Endothelial cell of umbilical vein (primary cell): ENCODE results near the gene EGR1. TPM values are rescaled to one million over a fixed set of nuclear protein-coding genes. Genes with fewer than 3 reads are reported as not detected.

ENCODE experiments used
- BruUV-seq: library from RNA; stranded (reverse); fragments of 400-500 nt; replicated peaks from 2 replicates; lab custom pipeline; 2021; lab: Mats Ljungman, UMichigan
- CTCF ChIA-PET: fragments of 300-600, 350-600 bp; sonication (Branson Sonifier 250); formaldehyde crosslinking; loops from one replicate; lab custom pipeline; 2021; ENCODE audit warnings: antibody characterized with exemption, inconsistent platforms; lab: Charles Lee
- POLR2A ChIA-PET: fragments of 300-600, 350-600 bp; sonication (Branson Sonifier 250); formaldehyde crosslinking; loops from one replicate; lab custom pipeline; 2021; ENCODE audit warnings: antibody characterized with exemption, inconsistent platforms; lab: Charles Lee
- DNase-seq: peaks from one replicate; pipeline ENCODE4 v3.0.0-alpha.2; 2011; ENCODE audit warnings: low read depth, low spot score
- FAIRE-seq: peaks from 2 replicates; lab custom pipeline; 2011; peaks lifted over from hg19 to GRCh38; lab: Jason Lieb, UNC
- H2AFZ ChIP-seq: 2 replicates; pipeline ENCODE4 v1.6.0; 2012; ENCODE audit warnings: low read depth, low read length, control low read depth, inconsistent platforms
- H3K27ac ChIP-seq: 2 replicates; pipeline ENCODE4 v1.5.1; 2011; ENCODE audit warnings: low read depth, mild to moderate bottlenecking, control low read depth, low read length, moderate library complexity; ENCODE audit not compliant: insufficient read depth
- H3K27me3 ChIP-seq, 2 experiments: 2 replicates each; pipeline versions ENCODE4 v1.6.0 to v1.6.1; 2011; ENCODE audit warnings: low read length in 2 of 2, mixed read lengths in 1 of 2; ENCODE audit not compliant: control insufficient read depth in 2 of 2, insufficient read depth in 2 of 2
- H3K36me3 ChIP-seq, 2 experiments: 2 replicates in 1 of 2; 3 replicates in 1 of 2; pipeline ENCODE4 v1.5.1; 2011; ENCODE audit warnings: low read length in 2 of 2, mild to moderate bottlenecking in 1 of 2, moderate library complexity in 1 of 2; ENCODE audit not compliant: control insufficient read depth in 2 of 2, insufficient read depth in 2 of 2; ENCODE audit errors: extremely low read depth in 1 of 2
- H3K4me1 ChIP-seq: 3 replicates; pipeline ENCODE4 v1.5.1; 2011; ENCODE audit warnings: mild to moderate bottlenecking, low read length; ENCODE audit not compliant: control insufficient read depth, insufficient read depth; ENCODE audit errors: extremely low read depth
- H3K4me2 ChIP-seq: 2 replicates; pipeline ENCODE4 v1.6.1; 2011; ENCODE audit warnings: low read length, control low read depth, mixed read lengths; ENCODE audit not compliant: insufficient read depth
- H3K4me3 ChIP-seq, 3 experiments: fragments of 200-600 bp in 1 of 3; sonication (generic), shearing (Covaris generic) in 1 of 3; replicated peaks in 1 of 3; 2 replicates each; pipeline ENCODE4 v1.5.1; 2011 to 2016; ENCODE audit warnings: control low read depth in 3 of 3, low read length in 3 of 3, mild to moderate bottlenecking in 2 of 3, inconsistent platforms in 1 of 3, low read depth in 1 of 3, moderate library complexity in 1 of 3; ENCODE audit not compliant: insufficient read depth in 1 of 3
- H3K79me2 ChIP-seq: 2 replicates; pipeline ENCODE4 v1.6.0; 2012; ENCODE audit warnings: low read length, inconsistent platforms; ENCODE audit not compliant: control insufficient read depth, insufficient read depth
- H3K9ac ChIP-seq: replicated peaks from 2 replicates; pipeline ENCODE3; 2011; ENCODE audit warnings: low read length, control low read depth; ENCODE audit not compliant: insufficient read depth; ENCODE audit errors: extremely low read depth
- H3K9me1 ChIP-seq: replicated peaks from 3 replicates; pipeline ENCODE4 v1.6.0; 2011; ENCODE audit warnings: mild to moderate bottlenecking, low read length; ENCODE audit not compliant: control insufficient read depth, insufficient read depth; ENCODE audit errors: extremely low read depth
- H3K9me3 ChIP-seq: replicated peaks from 2 replicates; pipeline ENCODE4 v1.5.1; 2012; ENCODE audit warnings: low read length, inconsistent platforms; ENCODE audit not compliant: control insufficient read depth, insufficient read depth
- H4K20me1 ChIP-seq: replicated peaks from 2 replicates; pipeline ENCODE3; 2011; ENCODE audit warnings: mild to moderate bottlenecking, low read length; ENCODE audit not compliant: control insufficient read depth, insufficient read depth; ENCODE audit errors: extremely low read depth
- EZH2 ChIP-seq: IDR thresholded peaks from 2 replicates; pipeline ENCODE4 v1.6.1; 2012; ENCODE audit warnings: borderline replicate concordance, low read depth, mild to moderate bottlenecking, moderate library complexity, low read length, inconsistent platforms; ENCODE audit not compliant: severe bottlenecking
- FOS ChIP-seq: IDR thresholded peaks from 2 replicates; pipeline ENCODE4 v1.6.1; 2011; ENCODE audit warnings: mild to moderate bottlenecking, low read length, moderate library complexity, borderline replicate concordance; ENCODE audit not compliant: insufficient read depth
- GATA2 ChIP-seq: IDR thresholded peaks from 2 replicates; pipeline ENCODE4 v1.7.0; 2011; ENCODE audit warnings: low read depth, mild to moderate bottlenecking, moderate library complexity, mixed read lengths, low read length; ENCODE audit not compliant: insufficient read length, insufficient read depth
- JUN ChIP-seq: IDR thresholded peaks from 2 replicates; pipeline ENCODE4 v1.6.1; 2011; ENCODE audit warnings: borderline replicate concordance, low read depth; ENCODE audit not compliant: insufficient read length, insufficient read depth
- MAX ChIP-seq: IDR thresholded peaks from 2 replicates; pipeline ENCODE4 v1.6.1; 2011; ENCODE audit not compliant: insufficient read depth, insufficient read length
- MYC ChIP-seq: IDR thresholded peaks from one replicate; pipeline ENCODE4 v1.6.1; 2011; ENCODE audit warnings: mild to moderate bottlenecking, low read depth, low read length
- POLR2A ChIP-seq: IDR thresholded peaks from 2 replicates; pipeline ENCODE4 v1.6.1; 2012; ENCODE audit warnings: low read depth, mild to moderate bottlenecking, control low read depth, low read length
- POLR2AphosphoS5 ChIP-seq: IDR thresholded peaks from 2 replicates; pipeline ENCODE4 v1.6.1; 2012; ENCODE audit warnings: low read depth, mild to moderate bottlenecking, control low read depth, low read length, moderate library complexity; ENCODE audit not compliant: insufficient read depth
- dilution Hi-C: fragments of 300-500 bp; cut with MboI; formaldehyde crosslinking; loops from one replicate; pipeline ENCODE4 v1.15.0; 2019; ENCODE audit warnings: low sequenced_read_pairs; ENCODE audit not compliant: extremely low pct_ligation_motif_present
- intact Hi-C: fragments of 100-400 bp; cut with micrococcal nuclease; formaldehyde crosslinking; loops from one replicate; pipeline ENCODE4 v1.10.0; 2022
- polyA plus RNA-seq, 4 experiments: library from polyadenylated mRNA; depleted of rRNA in 3 of 4; stranded (reverse) in 3 of 4; unstranded in 1 of 4; fragments of >200 nt; gene quantifications; 2 replicates each; pipeline versions ENCODE4 v1.2.1 to v1.2.3, GENCODE V29; 2011 to 2012; ENCODE audit warnings: missing spikeins in 1 of 4
- total RNA-seq: library from RNA; stranded (reverse); gene quantifications from 2 replicates; pipeline ENCODE4 v1.2.3, GENCODE V29; 2021
- TF ChIP-seq, protein P1 (sequence below), 2 donors: IDR thresholded peaks; 1 replicate in 1 of 2; 2 replicates in 1 of 2; pipeline ENCODE4 v1.5.1; 2011; ENCODE audit warnings: low read length in 2 of 2, mild to moderate bottlenecking in 2 of 2, moderate library complexity in 2 of 2, control low read depth in 1 of 2, inconsistent platforms in 1 of 2, low read depth in 1 of 2; ENCODE audit not compliant: insufficient read depth in 1 of 2; ENCODE audit errors: extremely low read depth in 1 of 2

EGR1 gene
- total and polyA plus RNA-seq, 2 donors (not counting 3 experiments of a cell fraction or from before 2014, with no cell fraction given), result 5.5 to 6.5 TPM

GRCh38 chr5:138448070-138448469, 17.2 kb upstream of the EGR1 start:
- H3K27ac ChIP-seq, result no peak overlapping the region
- H3K36me3 ChIP-seq, result no peaks in the 10 kb centered on the region
- H4K20me1 ChIP-seq, result no peaks in the 10 kb centered on the region
- no TSS peak for BruUV-seq
- H3K9me3 ChIP-seq, result no peaks in the 10 kb centered on the region
- no peaks in the 10 kb centered on the region for H3K27me3 ChIP-seq
- no peaks in the 10 kb centered on the region for H3K79me2 ChIP-seq
- FAIRE-seq (no peak), DNase-seq (no peak)
- CTCF ChIA-PET, result interaction anchor here (0.9 to 9.4 kb wide), 11 partner anchors 9 to 99 kb away, joined by 3 to 207 read pairs (median 6); partner anchors contain the start of genes EGR1 and REEP2
- intact Hi-C loops (no loop called here), dilution Hi-C loops (no loop called here)
- POLR2A ChIA-PET, result interaction anchor here (1.4 kb wide), 1 partner anchor 9 kb away, joined by 3 read pairs; the partner anchor contains the start of gene REEP2
- H2AFZ ChIP-seq, result no peak overlapping the region
- H3K4me1 ChIP-seq, result no peaks in the 10 kb centered on the region
- H3K4me2 ChIP-seq, result no peak overlapping the region
- TF ChIP-seq FOS (no peak), POLR2AphosphoS5 (no peak), EZH2 (no peak), MYC (no peak), JUN (no peak), POLR2A (no peak), GATA2 (no peak), MAX (no peak)
- TF ChIP-seq, protein P1, sequence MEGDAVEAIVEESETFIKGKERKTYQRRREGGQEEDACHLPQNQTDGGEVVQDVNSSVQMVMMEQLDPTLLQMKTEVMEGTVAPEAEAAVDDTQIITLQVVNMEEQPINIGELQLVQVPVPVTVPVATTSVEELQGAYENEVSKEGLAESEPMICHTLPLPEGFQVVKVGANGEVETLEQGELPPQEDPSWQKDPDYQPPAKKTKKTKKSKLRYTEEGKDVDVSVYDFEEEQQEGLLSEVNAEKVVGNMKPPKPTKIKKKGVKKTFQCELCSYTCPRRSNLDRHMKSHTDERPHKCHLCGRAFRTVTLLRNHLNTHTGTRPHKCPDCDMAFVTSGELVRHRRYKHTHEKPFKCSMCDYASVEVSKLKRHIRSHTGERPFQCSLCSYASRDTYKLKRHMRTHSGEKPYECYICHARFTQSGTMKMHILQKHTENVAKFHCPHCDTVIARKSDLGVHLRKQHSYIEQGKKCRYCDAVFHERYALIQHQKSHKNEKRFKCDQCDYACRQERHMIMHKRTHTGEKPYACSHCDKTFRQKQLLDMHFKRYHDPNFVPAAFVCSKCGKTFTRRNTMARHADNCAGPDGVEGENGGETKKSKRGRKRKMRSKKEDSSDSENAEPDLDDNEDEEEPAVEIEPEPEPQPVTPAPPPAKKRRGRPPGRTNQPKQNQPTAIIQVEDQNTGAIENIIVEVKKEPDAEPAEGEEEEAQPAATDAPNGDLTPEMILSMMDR (IDR thresholded peaks at IDR 0.05; ENCODE audit: extremely low read depth in 1 of 2, insufficient read depth in 1 of 2, low read depth in 1 of 2, low read length in 2 of 2), result no peak
- no peak overlapping the region for H3K4me3 ChIP-seq
- H3K9me1 ChIP-seq, result no peaks in the 10 kb centered on the region
- H3K9ac ChIP-seq, result no peak overlapping the region
